K562 (cell line): ENCODE data around the gene TRAF3IP3. TPM values are rescaled to one million over a fixed set of nuclear protein-coding genes. Genes with fewer than 3 reads are reported as not detected.

Experiments used
- BDP1 ChIP-seq: IDR thresholded peaks from 3 replicates; pipeline ENCODE4 v1.6.1; 2011; ENCODE audit not compliant: insufficient read length, insufficient read depth
- BMI1 ChIP-seq: fragments of 150-350 bp; IDR thresholded peaks from 2 replicates; pipeline ENCODE4 v1.6.1; 2014; ENCODE audit warnings: low read length
- CCNT2 ChIP-seq: IDR thresholded peaks from 2 replicates; pipeline ENCODE4 v1.6.1; 2011; ENCODE audit warnings: borderline replicate concordance, low read depth, mild to moderate bottlenecking, moderate library complexity, mixed read lengths, low read length; ENCODE audit not compliant: insufficient read length; ENCODE audit errors: extremely low read depth
- CREB1 ChIP-seq, 2 experiments: sonication (generic) in 1 of 2; formaldehyde crosslinking in 1 of 2; IDR thresholded peaks; 2 replicates each; pipeline versions ENCODE4 v1.6.1 to v1.8.0; 2012 to 2022; ENCODE audit warnings: inconsistent platforms in 1 of 2, mild to moderate bottlenecking in 1 of 2, missing genetic modification reagents in 1 of 2, moderate library complexity in 1 of 2
- CREM ChIP-seq: IDR thresholded peaks from 2 replicates; pipeline ENCODE4 v1.6.1; 2014; ENCODE audit warnings: antibody characterized with exemption, low read depth
- KAT7 ChIP-seq: sonication (generic); formaldehyde crosslinking; IDR thresholded peaks from 2 replicates; pipeline ENCODE4 v1.8.0; 2022; ENCODE audit warnings: missing genetic modification reagents, mild to moderate bottlenecking, borderline replicate concordance
- LCOR ChIP-seq: sonication (generic); formaldehyde crosslinking; IDR thresholded peaks from 2 replicates; pipeline ENCODE4 v1.8.0; 2022; ENCODE audit warnings: mild to moderate bottlenecking, missing genetic modification reagents
- MTA1 ChIP-seq: fragments of 450-650 bp; IDR thresholded peaks from 2 replicates; pipeline ENCODE4 v1.6.1; 2017; ENCODE audit warnings: borderline replicate concordance
- MXI1 ChIP-seq: IDR thresholded peaks from 2 replicates; pipeline ENCODE4 v1.6.1; 2011; ENCODE audit warnings: low read depth, mild to moderate bottlenecking, improper control_type of control experiment, low read length
- NCOA6 ChIP-seq: fragments of 450-650 bp; IDR thresholded peaks from 2 replicates; pipeline ENCODE4 v1.6.1; 2017; ENCODE audit warnings: mild to moderate bottlenecking
- NFE2L1 ChIP-seq: fragments of 450-650 bp; IDR thresholded peaks from 2 replicates; pipeline ENCODE4 v1.6.1; 2016; ENCODE audit warnings: missing genetic modification characterization, low read depth, mild to moderate bottlenecking, missing compliant biosample characterization, moderate library complexity, borderline replicate concordance
- NR2C2 ChIP-seq, 2 experiments: fragments of 200-800 bp in 1 of 2; sonication (Bioruptor generic) in 1 of 2; sonication (generic) in 1 of 2; formaldehyde crosslinking in 1 of 2; IDR thresholded peaks; 2 replicates each; pipeline versions ENCODE4 v1.6.1 to v1.8.0; 2016 to 2022; ENCODE audit warnings: mild to moderate bottlenecking in 1 of 2, missing compliant biosample characterization in 1 of 2, missing genetic modification characterization in 1 of 2, missing genetic modification reagents in 1 of 2
- PHB2 ChIP-seq: fragments of 450-650 bp; IDR thresholded peaks from 2 replicates; pipeline ENCODE4 v1.6.1; 2017; ENCODE audit warnings: low read depth
- POLR2AphosphoS5 ChIP-seq: IDR thresholded peaks from 2 replicates; pipeline ENCODE4 v1.6.1; 2011; ENCODE audit warnings: mild to moderate bottlenecking, low read depth, low read length, moderate library complexity; ENCODE audit not compliant: control insufficient read depth, insufficient read depth
- POLR2G ChIP-seq: fragments of 200-400 bp; formaldehyde crosslinking; IDR thresholded peaks from 2 replicates; pipeline ENCODE4 v1.6.1; 2017; ENCODE audit warnings: low read depth, mild to moderate bottlenecking, antibody characterized with exemption, low read length, moderate library complexity
- RUNX1 ChIP-seq: sonication (generic); IDR thresholded peaks from 2 replicates; pipeline ENCODE4 v1.6.1; 2016; ENCODE audit warnings: antibody characterized with exemption, low read depth
- SPI1 ChIP-seq: IDR thresholded peaks from 2 replicates; pipeline ENCODE4 v1.6.1; 2011; ENCODE audit warnings: low read depth, low read length, control low read depth, borderline replicate concordance
- TBL1XR1 ChIP-seq, 2 experiments: IDR thresholded peaks; 2 replicates each; pipeline ENCODE4 v1.6.1; 2012; ENCODE audit warnings: improper control_type of control experiment in 2 of 2, low read length in 2 of 2, mild to moderate bottlenecking in 1 of 2
- TSC22D4 ChIP-seq: fragments of 450-650 bp; IDR thresholded peaks from 2 replicates; pipeline ENCODE4 v1.6.1; 2016; ENCODE audit warnings: missing genetic modification characterization, missing biosample characterization, control low read depth
- U2AF2 ChIP-seq: fragments of 200-400 bp; formaldehyde crosslinking; optimal IDR thresholded peaks from 2 replicates; pipeline ENCODE3; 2017; ENCODE audit warnings: low read depth, mild to moderate bottlenecking, low read length
- ZNF212 ChIP-seq: fragments of 450-650 bp; formaldehyde crosslinking; IDR thresholded peaks from 2 replicates; pipeline ENCODE4 v1.4.0; 2020; ENCODE audit warnings: mild to moderate bottlenecking
- ZNF224 ChIP-seq: sonication (generic); formaldehyde crosslinking; IDR thresholded peaks from 2 replicates; pipeline ENCODE4 v1.8.0; 2022; ENCODE audit warnings: mild to moderate bottlenecking, missing genetic modification reagents
- ZNF282 ChIP-seq: sonication (generic); formaldehyde crosslinking; IDR thresholded peaks from 2 replicates; pipeline ENCODE4 v1.8.1; 2023; ENCODE audit warnings: missing genetic modification reagents
- ZNF740 ChIP-seq, 3 experiments: fragments of 200-800 bp in 1 of 3; sonication (Bioruptor generic) in 1 of 3; sonication (generic) in 1 of 3; formaldehyde crosslinking in 1 of 3; IDR thresholded peaks; 2 replicates each; pipeline versions ENCODE4 v1.6.1 to v1.8.0; 2016 to 2022; ENCODE audit warnings: mild to moderate bottlenecking in 2 of 3, missing compliant biosample characterization in 2 of 3, missing genetic modification characterization in 2 of 3, missing genetic modification reagents in 1 of 3
- ZSCAN29 ChIP-seq: fragments of 450-650 bp; IDR thresholded peaks from 2 replicates; pipeline ENCODE4 v1.6.1; 2017
- polyA plus RNA-seq, 8 experiments: library from polyadenylated mRNA; depleted of rRNA in 4 of 8; stranded (reverse) in 5 of 8; unstranded in 3 of 8; fragments of >200 nt; fragmentation: Nextera tagmentation in 2 of 8; fragmentation: Illumina TruSeq in 1 of 8; extraction: Ambion mirVana in 2 of 8; extraction: Trizol in 1 of 8; gene quantifications; 2 replicates each; pipeline versions ENCODE4 v1.2.1 to v1.2.3, GENCODE V29; 2011 to 2014; ENCODE audit warnings: inconsistent platforms in 1 of 8, missing spikeins in 1 of 8
- total RNA-seq, 7 experiments: library from RNA; depleted of rRNA in 6 of 7; stranded (reverse); fragments of >200 nt in 6 of 7; fragmentation: Illumina TruSeq in 2 of 7; extraction: Trizol in 2 of 7; gene quantifications; 2 replicates each; pipeline versions ENCODE4 v1.2.1 to v1.2.3, GENCODE V29; 2011 to 2021; ENCODE audit warnings: low replicate concordance in 1 of 7
- TF ChIP-seq, protein P1 (sequence below): IDR thresholded peaks from 2 replicates; pipeline ENCODE4 v1.6.1; 2012; ENCODE audit warnings: low read depth, low read length, improper control_type of control experiment, borderline replicate concordance
- TF ChIP-seq, protein P2 (sequence below): fragments of 250-450 bp; sonication (Bioruptor Pico); IDR thresholded peaks from 2 replicates; pipeline ENCODE4 v1.8.0; 2022; ENCODE audit warnings: moderate library complexity, mild to moderate bottlenecking, inconsistent platforms

The TRAF3IP3 gene
- total and polyA plus RNA-seq, 9 of the 15 experiments (the other 6 are each of a cell fraction or from before 2014, with no cell fraction given) = 0.06 to 1.1 (median 0.31) TPM

GRCh38 chr1:209747580-209748262, 8.1 kb upstream of the TRAF3IP3 start (continued):
- no peak for TF ChIP-seq ZSCAN29
- peak; percentile 67 for TF ChIP-seq CREB1 (IDR thresholded peaks at IDR 0.05)
- peak; percentile 80 for TF ChIP-seq CREB1 (CRISPR knock-in tag; IDR thresholded peaks at IDR 0.05)
- peak; percentile 78 for TF ChIP-seq CREM
- no peak for TF ChIP-seq POLR2AphosphoS5
- peak; percentile 63 for TF ChIP-seq CCNT2
- TF ChIP-seq ZNF282 (CRISPR knock-in tag) = no peak
- peak; percentile 85 for TF ChIP-seq LCOR (CRISPR knock-in tag)
- 0 out of 2 replicates have a peak, but pooled peaks have one; percentile 64 for TF ChIP-seq NR2C2 (CRISPR knock-in tag; IDR thresholded peaks at IDR 0.05)
- TF ChIP-seq NR2C2 (tag; IDR thresholded peaks at IDR 0.05) = no peak
- TF ChIP-seq KAT7 (CRISPR knock-in tag) = peak; percentile 77; the same call in 1 of the 2 replicates
- no peak for TF ChIP-seq MTA1
- no peak for TF ChIP-seq BDP1
- TF ChIP-seq BMI1 = no peak
- TF ChIP-seq U2AF2 = no peak
- TF ChIP-seq NFE2L1 (tag) = no peak
- TF ChIP-seq ZNF224 (CRISPR knock-in tag) = no peak
- TF ChIP-seq TBL1XR1 (IDR thresholded peaks at IDR 0.05; ENCODE audit: low read length in 2 of 2) = no peak; a peak in 1 of 4 replicates
- TF ChIP-seq, protein P1, sequence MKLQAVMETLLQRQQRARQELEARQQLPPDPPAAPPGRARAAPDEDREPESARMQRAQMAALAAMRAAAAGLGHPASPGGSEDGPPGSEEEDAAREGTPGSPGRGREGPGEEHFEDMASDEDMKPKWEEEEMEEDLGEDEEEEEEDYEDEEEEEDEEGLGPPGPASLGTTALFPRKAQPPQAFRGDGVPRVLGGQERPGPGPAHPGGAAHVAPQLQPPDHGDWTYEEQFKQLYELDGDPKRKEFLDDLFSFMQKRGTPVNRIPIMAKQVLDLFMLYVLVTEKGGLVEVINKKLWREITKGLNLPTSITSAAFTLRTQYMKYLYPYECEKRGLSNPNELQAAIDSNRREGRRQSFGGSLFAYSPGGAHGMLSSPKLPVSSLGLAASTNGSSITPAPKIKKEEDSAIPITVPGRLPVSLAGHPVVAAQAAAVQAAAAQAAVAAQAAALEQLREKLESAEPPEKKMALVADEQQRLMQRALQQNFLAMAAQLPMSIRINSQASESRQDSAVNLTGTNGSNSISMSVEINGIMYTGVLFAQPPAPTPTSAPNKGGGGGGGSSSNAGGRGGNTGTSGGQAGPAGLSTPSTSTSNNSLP = no peak
- no peak for TF ChIP-seq PHB2
- TF ChIP-seq SPI1 = no peak
- no peak for TF ChIP-seq ZNF212 (CRISPR knock-in tag)
- TF ChIP-seq MXI1 = no peak
- TF ChIP-seq POLR2G = no peak
- TF ChIP-seq, protein P2, sequence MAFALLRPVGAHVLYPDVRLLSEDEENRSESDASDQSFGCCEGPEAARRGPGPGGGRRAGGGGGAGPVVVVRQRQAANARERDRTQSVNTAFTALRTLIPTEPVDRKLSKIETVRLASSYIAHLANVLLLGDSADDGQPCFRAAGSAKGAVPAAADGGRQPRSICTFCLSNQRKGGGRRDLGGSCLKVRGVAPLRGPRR = no peak
- TF ChIP-seq TSC22D4 (tag) = no peak
- no peak for TF ChIP-seq RUNX1
- no peak for TF ChIP-seq NCOA6
- no peak for TF ChIP-seq ZNF740 (CRISPR knock-in tag; IDR thresholded peaks at IDR 0.05)
- no peak for TF ChIP-seq ZNF740 (tag; IDR thresholded peaks at IDR 0.05)
